AG09319 (cell line): ENCODE data around the gene SLC43A3.

ENCODE experiments used
- DNase-seq: peaks from one replicate; pipeline ENCODE4 v3.0.0-alpha.2; 2010; ENCODE audit warnings: low read depth; ENCODE audit errors: extremely low read depth
- TF ChIP-seq, protein P1 (sequence below): IDR thresholded peaks from 2 replicates; pipeline ENCODE4 v1.5.1; 2011; ENCODE audit warnings: low read depth, mild to moderate bottlenecking, inconsistent platforms, low read length, moderate library complexity

The SLC43A3 gene

DNA sequence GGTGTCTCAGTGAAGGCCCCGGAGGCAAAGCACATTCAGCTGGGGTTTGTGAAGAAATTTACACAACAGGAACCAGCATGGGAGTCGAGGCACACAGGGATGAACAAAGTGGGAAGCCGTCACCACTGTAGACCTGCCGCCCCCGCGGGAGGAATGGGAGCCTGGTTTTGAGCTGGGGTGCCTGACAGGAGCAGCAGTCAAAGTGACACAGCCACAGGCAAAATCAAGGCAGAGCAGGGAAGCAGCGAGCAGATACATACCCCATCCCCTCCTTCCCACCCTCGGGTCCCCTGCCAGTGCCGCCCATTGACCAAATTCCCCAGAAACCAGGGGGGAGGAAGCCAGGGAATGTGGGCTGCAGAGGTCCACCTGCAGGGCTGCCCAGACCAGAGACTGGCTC is 67.9 kb downstream of the SLC43A3 start:
- TF ChIP-seq, protein P1, sequence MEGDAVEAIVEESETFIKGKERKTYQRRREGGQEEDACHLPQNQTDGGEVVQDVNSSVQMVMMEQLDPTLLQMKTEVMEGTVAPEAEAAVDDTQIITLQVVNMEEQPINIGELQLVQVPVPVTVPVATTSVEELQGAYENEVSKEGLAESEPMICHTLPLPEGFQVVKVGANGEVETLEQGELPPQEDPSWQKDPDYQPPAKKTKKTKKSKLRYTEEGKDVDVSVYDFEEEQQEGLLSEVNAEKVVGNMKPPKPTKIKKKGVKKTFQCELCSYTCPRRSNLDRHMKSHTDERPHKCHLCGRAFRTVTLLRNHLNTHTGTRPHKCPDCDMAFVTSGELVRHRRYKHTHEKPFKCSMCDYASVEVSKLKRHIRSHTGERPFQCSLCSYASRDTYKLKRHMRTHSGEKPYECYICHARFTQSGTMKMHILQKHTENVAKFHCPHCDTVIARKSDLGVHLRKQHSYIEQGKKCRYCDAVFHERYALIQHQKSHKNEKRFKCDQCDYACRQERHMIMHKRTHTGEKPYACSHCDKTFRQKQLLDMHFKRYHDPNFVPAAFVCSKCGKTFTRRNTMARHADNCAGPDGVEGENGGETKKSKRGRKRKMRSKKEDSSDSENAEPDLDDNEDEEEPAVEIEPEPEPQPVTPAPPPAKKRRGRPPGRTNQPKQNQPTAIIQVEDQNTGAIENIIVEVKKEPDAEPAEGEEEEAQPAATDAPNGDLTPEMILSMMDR, result no peak
- no peak for DNase-seq

DNA sequence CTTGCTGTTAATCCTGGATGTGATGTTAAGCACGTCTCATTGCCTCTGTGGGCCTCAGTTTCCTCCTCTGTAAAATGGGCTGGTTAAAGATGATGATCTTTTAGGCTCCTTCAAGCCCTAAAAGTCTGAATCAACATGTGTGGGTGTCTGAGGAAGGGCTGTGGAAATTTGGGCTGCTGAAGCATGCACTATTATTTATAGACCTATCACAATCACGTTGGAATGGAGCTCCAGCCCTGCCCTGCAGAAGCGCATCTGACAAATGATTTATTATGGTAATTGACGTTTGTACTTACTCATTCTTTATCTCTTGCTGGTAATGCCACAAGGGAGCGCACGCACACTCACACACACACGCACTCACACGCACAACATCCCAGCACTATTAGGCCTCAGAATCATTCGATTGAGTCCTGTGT is 68.4 kb downstream of the SLC43A3 start:
- no peak for DNase-seq

DNA sequence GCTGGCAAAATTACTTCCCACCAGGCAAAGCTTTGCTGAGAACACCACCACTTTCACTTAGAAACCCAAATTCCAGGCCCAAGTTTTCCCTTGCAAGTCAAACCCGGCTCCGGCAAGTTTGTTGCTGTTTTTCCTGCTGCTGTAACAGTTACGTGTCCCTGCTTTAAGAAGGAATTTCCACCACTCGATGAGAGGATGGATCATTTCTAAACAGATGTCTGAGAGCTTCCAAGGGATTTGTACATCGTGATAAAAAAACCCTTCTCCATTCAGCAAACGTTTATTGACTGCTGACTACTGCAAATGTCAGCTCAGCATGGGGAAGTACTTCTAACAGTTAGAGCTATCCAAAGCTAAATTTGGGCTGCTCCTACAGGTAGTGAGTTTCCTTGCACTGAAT is 69.1 kb downstream of the SLC43A3 start:
- TF ChIP-seq, protein P1, result no peak
- no peak for DNase-seq

More for the DNA sequence above, 68.4 kb downstream of the SLC43A3 start:
- TF ChIP-seq, protein P1, result no peak

DNA sequence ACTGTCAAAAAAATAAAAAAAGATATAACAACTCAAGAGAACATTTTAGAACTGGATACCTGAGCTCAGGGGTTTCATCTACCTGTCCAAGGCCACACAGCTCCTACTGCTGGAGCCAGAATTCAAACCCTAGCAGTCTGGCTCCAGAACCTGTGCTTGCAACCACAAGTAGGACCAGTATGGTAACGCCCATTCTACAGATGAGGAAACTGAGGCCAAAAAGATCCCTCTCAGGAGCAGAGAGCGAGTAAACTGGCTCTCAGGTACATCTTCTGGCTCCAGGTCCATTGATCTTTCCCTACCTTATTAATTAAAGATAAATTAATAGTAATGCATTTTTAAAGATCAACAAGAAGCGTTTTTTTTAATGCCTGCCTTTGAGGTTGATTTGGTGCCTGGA is 69.6 kb downstream of the SLC43A3 start:
- TF ChIP-seq, protein P1, result no peak

More for the DNA sequence above, 69.6 kb downstream of the SLC43A3 start:
- no peak for DNase-seq
